GM23248 (cell line): ENCODE measurements around the gene MDGA2. TPM values are rescaled to one million over a fixed set of nuclear protein-coding genes. Genes with fewer than 3 reads are reported as not detected.

Experiments
- DNase-seq: peaks from one replicate; pipeline ENCODE4 v3.0.0-alpha.2; 2015
- H2AFZ ChIP-seq: fragments of 200-600 bp; sonication (generic); 2 replicates; pipeline ENCODE4 v1.6.1; 2016; ENCODE audit warnings: antibody characterized with exemption
- H3F3A ChIP-seq: fragments of 200-600 bp; sonication (generic); 2 replicates; pipeline ENCODE4 v1.6.1; 2016; ENCODE audit warnings: mild to moderate bottlenecking, antibody characterized with exemption, mixed run types; ENCODE audit not compliant: insufficient read depth
- H3K27ac ChIP-seq: fragments of 200-600 bp; sonication (generic); 2 replicates; pipeline ENCODE4 v1.5.1; 2016; ENCODE audit warnings: mild to moderate bottlenecking
- H3K27me3 ChIP-seq: fragments of 200-600 bp; sonication (generic); replicated peaks from 2 replicates; pipeline ENCODE4 v1.6.1; 2016; ENCODE audit warnings: mild to moderate bottlenecking; ENCODE audit not compliant: insufficient read depth
- H3K36me3 ChIP-seq: fragments of 200-600 bp; sonication (generic); 2 replicates; pipeline ENCODE4 v1.6.1; 2016; ENCODE audit warnings: low read depth, mild to moderate bottlenecking
- H3K4me1 ChIP-seq: fragments of 200-600 bp; sonication (generic); 2 replicates; pipeline ENCODE4 v1.6.1; 2016; ENCODE audit warnings: mild to moderate bottlenecking; ENCODE audit not compliant: insufficient read depth
- H3K4me2 ChIP-seq: fragments of 200-600 bp; sonication (generic); one replicate; pipeline ENCODE4 v1.6.1; 2016; ENCODE audit warnings: mild to moderate bottlenecking; ENCODE audit not compliant: unreplicated experiment
- H3K4me3 ChIP-seq: fragments of 200-600 bp; sonication (generic); 2 replicates; pipeline ENCODE4 v1.5.1; 2016; ENCODE audit warnings: mild to moderate bottlenecking
- H3K79me2 ChIP-seq: fragments of 200-600 bp; sonication (generic); 2 replicates; pipeline ENCODE4 v1.6.1; 2016; ENCODE audit warnings: mild to moderate bottlenecking; ENCODE audit not compliant: insufficient read depth
- H3K9ac ChIP-seq: fragments of 200-600 bp; sonication (generic); 2 replicates; pipeline ENCODE4 v1.6.1; 2016; ENCODE audit warnings: mild to moderate bottlenecking
- H3K9me2 ChIP-seq: fragments of 200-600 bp; sonication (generic); 2 replicates; pipeline ENCODE4 v1.6.1; 2016; ENCODE audit warnings: mixed run types, mild to moderate bottlenecking, moderate library complexity; ENCODE audit not compliant: insufficient read depth
- H3K9me3 ChIP-seq: fragments of 200-600 bp; sonication (generic); one replicate; pipeline ENCODE4 v1.6.1; 2017; ENCODE audit warnings: low read depth
- H4K20me1 ChIP-seq: fragments of 200-600 bp; sonication (generic); 2 replicates; pipeline ENCODE4 v1.6.0; 2016; ENCODE audit not compliant: insufficient read depth
- EZH2 ChIP-seq: fragments of 200-600 bp; sonication (generic); IDR thresholded peaks from 2 replicates; pipeline ENCODE4 v1.6.1; 2018; ENCODE audit warnings: antibody characterized with exemption, mild to moderate bottlenecking; ENCODE audit not compliant: insufficient read depth, poor library complexity, severe bottlenecking
- EZH2phosphoT487 ChIP-seq: fragments of 200-600 bp; sonication (generic); IDR thresholded peaks from 2 replicates; pipeline ENCODE4 v1.6.1; 2018; ENCODE audit warnings: antibody characterized with exemption, moderate library complexity, mild to moderate bottlenecking, low read depth; ENCODE audit not compliant: insufficient read depth
- WGBS, 2 experiments: methylation state at CpG; one replicate each; pipeline ENCODE4 v1.1.6; 2015 to 2017; ENCODE audit warnings: low lambda C conversion rate in 2 of 2, low coverage in 1 of 2; ENCODE audit errors: missing lambda C conversion rate in 2 of 2; 5-methylcytosine and 5-hydroxymethylcytosine counted together
- in situ Hi-C: fragments of 300-500 bp; cut with MboI; formaldehyde crosslinking; loops from 2 replicates; pipeline ENCODE4 v1.15.0; 2020
- polyA plus RNA-seq: library from polyadenylated mRNA; unstranded; fragments of >200 nt; fragmentation: Nextera tagmentation; extraction: Ambion mirVana; gene quantifications from 2 replicates; pipeline ENCODE4 v1.2.1, GENCODE V29; 2016
- total RNA-seq: library from RNA; depleted of rRNA; stranded (reverse); fragments of >200 nt; shearing (Covaris generic); gene quantifications from 2 replicates; pipeline ENCODE4 v1.2.3, GENCODE V29; 2014

Gene MDGA2
- total and polyA plus RNA-seq, 2 experiments from 2014 or later = not detected

DNA sequence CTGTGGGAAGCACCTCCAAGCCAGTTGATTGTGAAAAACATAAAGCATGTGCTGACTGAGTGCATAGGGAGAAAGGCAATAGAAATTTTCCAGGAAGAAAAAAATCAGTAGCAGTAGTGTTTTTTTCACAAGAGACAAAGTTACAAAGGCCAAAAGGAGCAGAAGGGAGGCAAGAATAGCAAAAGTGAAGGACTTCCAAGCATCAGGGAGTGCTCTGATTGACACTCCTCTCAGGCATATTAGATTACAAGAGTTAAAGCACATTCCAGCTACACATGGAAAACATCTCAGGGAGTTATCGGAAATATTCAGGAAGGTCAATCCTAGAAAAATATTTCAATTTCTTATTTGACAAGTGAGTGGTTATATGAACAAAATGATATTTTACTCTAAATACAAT, 508.0 kb downstream of the MDGA2 start:
- Histone ChIP-seq H3F3A (no peaks in the 10 kb centered on the region), H3K4me1 (no peaks in the 10 kb centered on the region), H3K27me3 (no peaks in the 10 kb centered on the region), H3K9me3 (no peaks in the 10 kb centered on the region), H3K36me3 (no peaks in the 10 kb centered on the region), H2AFZ (no peak overlapping the region), H3K4me3 (no peak overlapping the region), H3K79me2 (no peaks in the 10 kb centered on the region), H3K4me2 (no peak overlapping the region), H3K9ac (no peak overlapping the region), H4K20me1 (no peaks in the 10 kb centered on the region), H3K27ac (no peak overlapping the region), H3K9me2 (no peaks in the 10 kb centered on the region)
- WGBS, 2 experiments = 58 to 71% methylated on average over 1 of the region's 1 CpG
- TF ChIP-seq EZH2 = no peak
- no peak for TF ChIP-seq EZH2phosphoT487
- no peak for DNase-seq
- in situ Hi-C loops = no loop called here

- 56 to 73% methylated on average over 13 of the region's 13 CpGs for WGBS, 2 experiments
Observed at GRCh38 chr14:47155395-47155794, 520.0 kb downstream of the MDGA2 start.

GRCh38 chr14:47154276-47154797, 521.1 kb downstream of the MDGA2 start:
- 23 to 26% methylated on average over 12 to 14 of the region's 14 CpGs for WGBS, 2 experiments
- in situ Hi-C loops = no loop called here
- Histone ChIP-seq H3F3A (no peaks in the 10 kb centered on the region), H3K4me1 (no peaks in the 10 kb centered on the region), H2AFZ (no peak overlapping the region), H3K79me2 (no peaks in the 10 kb centered on the region), H3K4me2 (no peak overlapping the region), H3K36me3 (no peaks in the 10 kb centered on the region), H3K4me3 (no peak overlapping the region), H3K9ac (no peak overlapping the region), H3K9me3 (no peaks in the 10 kb centered on the region), H3K27ac (no peak overlapping the region), H3K27me3 (no peaks in the 10 kb centered on the region), H3K9me2 (no peaks in the 10 kb centered on the region), H4K20me1 (no peaks in the 10 kb centered on the region)
- TF ChIP-seq EZH2 = no peak
- TF ChIP-seq EZH2phosphoT487 = no peak
- no peak for DNase-seq

More at GRCh38 chr14:47155395-47155794, 520.0 kb downstream of the MDGA2 start:
- DNase-seq = no peak
- Histone ChIP-seq H2AFZ (no peak overlapping the region), H3K4me3 (no peak overlapping the region), H4K20me1 (no peaks in the 10 kb centered on the region), H3F3A (no peaks in the 10 kb centered on the region), H3K4me1 (no peaks in the 10 kb centered on the region), H3K9ac (no peak overlapping the region), H3K4me2 (no peak overlapping the region), H3K9me2 (no peaks in the 10 kb centered on the region), H3K27ac (no peak overlapping the region), H3K9me3 (no peaks in the 10 kb centered on the region), H3K27me3 (no peaks in the 10 kb centered on the region), H3K79me2 (no peaks in the 10 kb centered on the region), H3K36me3 (no peaks in the 10 kb centered on the region)
- in situ Hi-C loops = no loop called here
- TF ChIP-seq EZH2phosphoT487 (no peak), EZH2 (no peak)

DNA sequence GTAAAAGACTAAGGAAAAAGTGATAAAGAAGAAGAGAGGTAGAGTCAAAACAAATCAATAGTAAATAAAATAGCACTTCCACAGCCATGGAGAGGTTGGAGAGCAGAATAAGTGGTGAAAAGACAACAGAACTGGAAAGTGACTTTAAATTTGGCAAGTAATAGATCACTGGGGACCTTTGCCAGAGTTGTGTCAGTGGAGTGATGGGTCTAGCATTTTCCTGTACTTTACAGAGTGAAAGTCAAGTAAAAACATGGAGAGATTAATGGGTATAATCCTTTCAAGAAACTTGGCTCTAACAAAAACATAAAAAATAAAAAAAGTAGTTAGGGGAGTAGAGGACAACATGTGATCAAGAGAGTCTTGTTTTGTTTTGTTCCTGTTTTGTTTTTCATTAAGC, 521.7 kb downstream of the MDGA2 start:
- Histone ChIP-seq H3K4me3 (no peak overlapping the region), H3K4me1 (no peaks in the 10 kb centered on the region), H3K9ac (no peak overlapping the region), H3K4me2 (no peak overlapping the region), H2AFZ (no peak overlapping the region), H3K27me3 (no peaks in the 10 kb centered on the region), H3K9me3 (no peaks in the 10 kb centered on the region), H4K20me1 (no peaks in the 10 kb centered on the region), H3F3A (no peaks in the 10 kb centered on the region), H3K79me2 (no peaks in the 10 kb centered on the region), H3K9me2 (no peaks in the 10 kb centered on the region), H3K36me3 (no peaks in the 10 kb centered on the region), H3K27ac (no peak overlapping the region)
- DNase-seq = no peak
- in situ Hi-C loops = no loop called here
- TF ChIP-seq EZH2 = no peak
- TF ChIP-seq EZH2phosphoT487 = no peak

DNA sequence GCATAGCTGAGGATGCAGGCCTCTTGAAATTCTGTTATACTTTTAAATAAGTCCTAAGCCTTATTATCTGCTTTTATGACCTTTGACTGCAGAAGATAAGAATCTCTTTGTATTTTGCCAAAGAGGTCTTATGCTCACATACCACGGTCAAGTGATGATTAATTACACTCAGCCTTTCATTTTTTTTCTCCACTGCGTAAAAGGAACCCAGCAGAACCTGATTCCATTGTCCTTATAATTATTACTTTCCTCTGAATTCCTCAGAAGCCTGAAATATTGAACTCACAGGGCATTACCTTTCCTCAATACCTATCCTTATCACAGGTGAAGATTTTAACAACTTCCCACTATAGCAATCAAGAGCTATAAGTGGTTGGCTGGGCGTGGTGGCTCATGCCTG, 525.1 kb downstream of the MDGA2 start:
- no peak for DNase-seq
- in situ Hi-C loops = no loop called here
- no peak overlapping the region for H3K4me3 ChIP-seq
- H3F3A ChIP-seq = no peaks in the 10 kb centered on the region
- H4K20me1 ChIP-seq = no peaks in the 10 kb centered on the region
- H2AFZ ChIP-seq = no peak overlapping the region
- H3K9me3 ChIP-seq = no peaks in the 10 kb centered on the region
- no peaks in the 10 kb centered on the region for H3K36me3 ChIP-seq
- no peaks in the 10 kb centered on the region for H3K9me2 ChIP-seq
- TF ChIP-seq EZH2phosphoT487 (no peak), EZH2 (no peak)
- H3K4me2 ChIP-seq = no peak overlapping the region
- H3K79me2 ChIP-seq = no peaks in the 10 kb centered on the region
- H3K9ac ChIP-seq = no peak overlapping the region
- H3K4me1 ChIP-seq = no peaks in the 10 kb centered on the region
- no peak overlapping the region for H3K27ac ChIP-seq
- H3K27me3 ChIP-seq = no peaks in the 10 kb centered on the region
- WGBS, 2 experiments = 23 to 24% methylated on average over 3 of the region's 3 CpGs
